ENCODE data around the gene NLGN2. TPM values are rescaled to one million over a fixed set of nuclear protein-coding genes. Genes with fewer than 3 reads are reported as not detected.

NLGN2 gene
- total RNA-seq, 1 donor from 2014 or later, result 3.1 TPM

GRCh38 chr17:7389924-7390910, 17.4 kb upstream of the NLGN2 start:
- no peaks in the 10 kb centered on the region for H3K27me3 ChIP-seq (ENCODE audit: control insufficient read depth in 3 of 3, insufficient read depth in 3 of 3, low read length in 3 of 3)
- no peak overlapping the region for H3K9ac ChIP-seq (ENCODE audit: low read depth in 1 of 3, low read length in 3 of 3)
- H3K36me3 ChIP-seq (ENCODE audit: control insufficient read depth in 3 of 3, insufficient read depth in 3 of 3, low read length in 3 of 3), result peaks cover 18 to 38% (median 28%) of the 10 kb centered on the region in 3 donors
- no peak overlapping the region for H3K4me3 ChIP-seq (ENCODE audit: low read length in 3 of 3)
- H3K9me3 ChIP-seq (ENCODE audit: control insufficient read depth in 3 of 3, low read length in 3 of 3), result no peaks in the 10 kb centered on the region
- peaks cover 8 to 15% (median 13%) of the 10 kb centered on the region in 3 donors for H3K4me1 ChIP-seq (ENCODE audit: control insufficient read depth in 3 of 3, insufficient read depth in 3 of 3, low read length in 3 of 3)
- no peak overlapping the region for H3K27ac ChIP-seq (ENCODE audit: low read depth, low read length)

GRCh38 chr17:7391307-7391706, 16.3 kb upstream of the NLGN2 start:
- H3K36me3 ChIP-seq (ENCODE audit: control insufficient read depth in 3 of 3, insufficient read depth in 3 of 3, low read length in 3 of 3), result peaks cover 18 to 38% (median 28%) of the 10 kb centered on the region in 3 donors
- no peaks in the 10 kb centered on the region for H3K9me3 ChIP-seq (ENCODE audit: control insufficient read depth in 3 of 3, low read length in 3 of 3)
- no peak overlapping the region for H3K9ac ChIP-seq (ENCODE audit: low read depth in 1 of 3, low read length in 3 of 3)
- no peak overlapping the region for H3K27ac ChIP-seq (ENCODE audit: low read depth, low read length)
- no peaks in the 10 kb centered on the region for H3K27me3 ChIP-seq (ENCODE audit: control insufficient read depth in 3 of 3, insufficient read depth in 3 of 3, low read length in 3 of 3)
- no peak overlapping the region for H3K4me3 ChIP-seq (ENCODE audit: low read length in 3 of 3)
- peaks cover 8 to 15% (median 13%) of the 10 kb centered on the region in 3 donors for H3K4me1 ChIP-seq (ENCODE audit: control insufficient read depth in 3 of 3, insufficient read depth in 3 of 3, low read length in 3 of 3)

GRCh38 chr17:7392696-7393612, 14.7 kb upstream of the NLGN2 start:
- Histone ChIP-seq H3K9ac (ENCODE audit: low read depth in 1 of 3, low read length in 3 of 3) (no peak overlapping the region), H3K4me1 (ENCODE audit: control insufficient read depth in 3 of 3, insufficient read depth in 3 of 3, low read length in 3 of 3) (peaks cover 8 to 15% (median 13%) of the 10 kb centered on the region in 3 donors), H3K36me3 (ENCODE audit: control insufficient read depth in 3 of 3, insufficient read depth in 3 of 3, low read length in 3 of 3) (peaks cover 18 to 38% (median 28%) of the 10 kb centered on the region in 3 donors), H3K27me3 (ENCODE audit: control insufficient read depth in 3 of 3, insufficient read depth in 3 of 3, low read length in 3 of 3) (no peaks in the 10 kb centered on the region), H3K9me3 (ENCODE audit: control insufficient read depth in 3 of 3, low read length in 3 of 3) (no peaks in the 10 kb centered on the region), H3K4me3 (ENCODE audit: low read length in 3 of 3) (peak overlapping the region in 2 of 3 donors; percentile 70 to 84), H3K27ac (ENCODE audit: low read depth, low read length) (no peak overlapping the region)

- peak overlapping the region; percentile 70 to 84 (median 83) for H3K4me3 ChIP-seq (ENCODE audit: low read length in 3 of 3)
- H3K27ac ChIP-seq (ENCODE audit: low read depth, low read length), result peak overlapping the region; percentile 75
- no peaks in the 10 kb centered on the region for H3K27me3 ChIP-seq (ENCODE audit: control insufficient read depth in 3 of 3, insufficient read depth in 3 of 3, low read length in 3 of 3)
- H3K4me1 ChIP-seq (ENCODE audit: control insufficient read depth in 3 of 3, insufficient read depth in 3 of 3, low read length in 3 of 3), result peaks cover 8 to 15% (median 13%) of the 10 kb centered on the region in 3 donors
- H3K9me3 ChIP-seq (ENCODE audit: control insufficient read depth in 3 of 3, low read length in 3 of 3), result no peaks in the 10 kb centered on the region
- peak overlapping the region; percentile 75 to 95 (median 84) for H3K9ac ChIP-seq (ENCODE audit: low read depth in 1 of 3, low read length in 3 of 3)
- H3K36me3 ChIP-seq (ENCODE audit: control insufficient read depth in 3 of 3, insufficient read depth in 3 of 3, low read length in 3 of 3), result peaks cover 14 to 33% (median 25%) of the 10 kb centered on the region in 3 donors
Observed at GRCh38 chr17:7393613-7394451, 13.8 kb upstream of the NLGN2 start.

- Histone ChIP-seq H3K4me3 (ENCODE audit: low read length in 3 of 3) (peak within 1 kb of the TSS; percentile 70 to 84 (median 83)), H3K9ac (ENCODE audit: low read depth in 1 of 3, low read length in 3 of 3) (peak within 1 kb of the TSS; percentile 75 to 95 (median 86)), H3K27ac (ENCODE audit: low read depth, low read length) (peak within 1 kb of the TSS; percentile 75)
Observed at GRCh38 chr17:7394452-7395191, 13.0 kb upstream of the NLGN2 start, which contains the start of gene PLSCR3. TSS of gene PLSCR3 (minus strand) at chr17:7394525. CDS start at chr17:7394110, 415 bp downstream.

GRCh38 chr17:7396147-7396546, 11.5 kb upstream of the NLGN2 start:
- Histone ChIP-seq H3K9me3 (ENCODE audit: control insufficient read depth in 3 of 3, low read length in 3 of 3) (no peaks in the 10 kb centered on the region), H3K27ac (ENCODE audit: low read depth, low read length) (no peak overlapping the region), H3K27me3 (ENCODE audit: control insufficient read depth in 3 of 3, insufficient read depth in 3 of 3, low read length in 3 of 3) (no peaks in the 10 kb centered on the region), H3K36me3 (ENCODE audit: control insufficient read depth in 3 of 3, insufficient read depth in 3 of 3, low read length in 3 of 3) (peaks cover 2 to 12% (median 9%) of the 10 kb centered on the region in 3 donors), H3K9ac (ENCODE audit: low read depth in 1 of 3, low read length in 3 of 3) (no peak overlapping the region), H3K4me3 (ENCODE audit: low read length in 3 of 3) (no peak overlapping the region), H3K4me1 (ENCODE audit: control insufficient read depth in 3 of 3, insufficient read depth in 3 of 3, low read length in 3 of 3) (peaks cover 8 to 13% (median 12%) of the 10 kb centered on the region in 3 donors)

More at GRCh38 chr17:7394452-7395191, 13.0 kb upstream of the NLGN2 start, which contains the start of gene PLSCR3:
- H3K36me3 ChIP-seq (ENCODE audit: control insufficient read depth in 3 of 3, insufficient read depth in 3 of 3, low read length in 3 of 3), result peaks cover 9 to 25% (median 18%) of the 10 kb centered on the region in 3 donors
- peaks cover 8 to 15% (median 13%) of the 10 kb centered on the region in 3 donors for H3K4me1 ChIP-seq (ENCODE audit: control insufficient read depth in 3 of 3, insufficient read depth in 3 of 3, low read length in 3 of 3)
- no peaks in the 10 kb centered on the region for H3K9me3 ChIP-seq (ENCODE audit: control insufficient read depth in 3 of 3, low read length in 3 of 3)
- no peaks in the 10 kb centered on the region for H3K27me3 ChIP-seq (ENCODE audit: control insufficient read depth in 3 of 3, insufficient read depth in 3 of 3, low read length in 3 of 3)

GRCh38 chr17:7398612-7399011, 9.0 kb upstream of the NLGN2 start:
- no peaks in the 10 kb centered on the region for H3K36me3 ChIP-seq (ENCODE audit: control insufficient read depth in 3 of 3, insufficient read depth in 3 of 3, low read length in 3 of 3)
- no peak overlapping the region for H3K27ac ChIP-seq (ENCODE audit: low read depth, low read length)
- H3K9me3 ChIP-seq (ENCODE audit: control insufficient read depth in 3 of 3, low read length in 3 of 3), result no peaks in the 10 kb centered on the region
- H3K4me1 ChIP-seq (ENCODE audit: control insufficient read depth in 3 of 3, insufficient read depth in 3 of 3, low read length in 3 of 3), result peaks cover 16 to 17% (median 16%) of the 10 kb centered on the region in 3 donors
- no peak overlapping the region for H3K9ac ChIP-seq (ENCODE audit: low read depth in 1 of 3, low read length in 3 of 3)
- no peak overlapping the region for H3K4me3 ChIP-seq (ENCODE audit: low read length in 3 of 3)
- H3K27me3 ChIP-seq (ENCODE audit: control insufficient read depth in 3 of 3, insufficient read depth in 3 of 3, low read length in 3 of 3), result no peaks in the 10 kb centered on the region

- Histone ChIP-seq H3K9ac (ENCODE audit: low read depth in 1 of 3, low read length in 3 of 3) (peak overlapping the region; percentile 76 to 95 (median 78)), H3K4me1 (ENCODE audit: control insufficient read depth in 3 of 3, insufficient read depth in 3 of 3, low read length in 3 of 3) (peaks cover 13 to 21% (median 13%) of the 10 kb centered on the region in 3 donors), H3K27me3 (ENCODE audit: control insufficient read depth in 3 of 3, insufficient read depth in 3 of 3, low read length in 3 of 3) (no peaks in the 10 kb centered on the region), H3K27ac (ENCODE audit: low read depth, low read length) (peak overlapping the region; percentile 84), H3K4me3 (ENCODE audit: low read length in 3 of 3) (peak overlapping the region; percentile 86 to 90 (median 89)), H3K9me3 (ENCODE audit: control insufficient read depth in 3 of 3, low read length in 3 of 3) (no peaks in the 10 kb centered on the region), H3K36me3 (ENCODE audit: control insufficient read depth in 3 of 3, insufficient read depth in 3 of 3, low read length in 3 of 3) (no peaks in the 10 kb centered on the region)
Observed at GRCh38 chr17:7403043-7403726, 4.5 kb upstream of the NLGN2 start.

All from skeletal muscle tissue (tissue), 4 donors.